GM19025 (cell line): ENCODE measurements around the gene PCCA.
"Not testable (repeated sequence)": the region's sequence is repeated elsewhere in the genome, so short reads cannot be mapped to it uniquely, and the experiment has no call there.

ENCODE experiments used
- ATAC-seq: cut with Tn5 transposase; IDR thresholded peaks from one replicate; pipeline ENCODE4 v1.9.1; 2021; ENCODE audit warnings: mild to moderate bottlenecking, low read depth, moderate library complexity; ENCODE audit not compliant: unreplicated experiment

PCCA gene

GRCh38 chr13:100230769-100231149 is 141.9 kb downstream of the PCCA start:
- ATAC-seq = no peak

GRCh38 chr13:100231176-100231575 is 142.3 kb downstream of the PCCA start:
- no peak for ATAC-seq

GRCh38 chr13:100234006-100234405 is 145.1 kb downstream of the PCCA start:
- ATAC-seq = no peak

- ATAC-seq = no peak
Measured at GRCh38 chr13:100234524-100235136, 145.7 kb downstream of the PCCA start.

GRCh38 chr13:100235311-100235901 is 146.5 kb downstream of the PCCA start:
- no peak for ATAC-seq

GRCh38 chr13:100240109-100240779 is 151.4 kb downstream of the PCCA start:
- no peak for ATAC-seq

GRCh38 chr13:100244431-100244830 is 155.5 kb downstream of the PCCA start:
- no peak for ATAC-seq

- no peak for ATAC-seq
Measured at GRCh38 chr13:100245104-100245503, 156.2 kb downstream of the PCCA start.

- ATAC-seq = no peak
Measured at GRCh38 chr13:100247937-100248336, 159.0 kb downstream of the PCCA start.

GRCh38 chr13:100254002-100254401 is 165.1 kb downstream of the PCCA start:
- ATAC-seq = no peak

GRCh38 chr13:100262404-100262803 is 173.5 kb downstream of the PCCA start:
- ATAC-seq = no peak

GRCh38 chr13:100266026-100266425 is 177.1 kb downstream of the PCCA start:
- ATAC-seq = no peak

GRCh38 chr13:100269837-100270236 is 180.9 kb downstream of the PCCA start:
- ATAC-seq = no peak

GRCh38 chr13:100273138-100273537 is 184.2 kb downstream of the PCCA start:
- ATAC-seq = no peak

- no peak for ATAC-seq
Measured at GRCh38 chr13:100273552-100273951, 184.7 kb downstream of the PCCA start.

GRCh38 chr13:100274942-100275506 is 186.1 kb downstream of the PCCA start:
- ATAC-seq = no peak

GRCh38 chr13:100275746-100276145 is 186.9 kb downstream of the PCCA start:
- no peak for ATAC-seq

- ATAC-seq = no peak
Measured at GRCh38 chr13:100280681-100281080, 191.8 kb downstream of the PCCA start.

GRCh38 chr13:100282306-100282705 is 193.4 kb downstream of the PCCA start:
- not testable (repeated sequence) for ATAC-seq

- no peak for ATAC-seq
Measured at GRCh38 chr13:100290165-100290801, 201.4 kb downstream of the PCCA start.

- ATAC-seq = no peak
Measured at GRCh38 chr13:100291624-100292023, 202.7 kb downstream of the PCCA start.
